RWPE1 (cell line): Measurements from ENCODE around the gene ERCC2.

Experiments
- CTCF ChIA-PET: fragments of 350-600 bp; sonication (Branson Sonifier 250); formaldehyde crosslinking; extraction: SDS; loops from one replicate; lab custom pipeline; 2021; lab: Yijun Ruan, JAX
- POLR2A ChIA-PET: fragments of 400-600 bp; formaldehyde crosslinking; extraction: SDS; loops from one replicate; lab custom pipeline; 2020; ENCODE audit warnings: antibody characterized with exemption; ENCODE audit not compliant: low non-redundant PET; lab: Yijun Ruan, JAX
- DNase-seq: peaks from one replicate; pipeline ENCODE4 v3.0.0; 2012; ENCODE audit warnings: low spot score
- H3K27ac ChIP-seq: fragments of 450-650 bp; 2 replicates; pipeline ENCODE4 v1.5.1; 2017
- CTCF ChIP-seq: fragments of 450-650 bp; conservative IDR thresholded peaks from 2 replicates; pipeline ENCODE4 v1.5.1; 2017; ENCODE audit warnings: low read depth, mild to moderate bottlenecking

Gene ERCC2

GRCh38 chr19:45370410-45371204 is at the start of gene ERCC2:
ERCC2 (minus strand) TSS chr19:45370573; CDS start chr19:45370540, 33 bp downstream.
- ChIA-PET CTCF (interaction anchor here (0.6 to 1.3 kb wide), 2 partner anchors 33 to 98 kb away, joined by 3 to 4 read pairs; no protein-coding TSS in a partner anchor), POLR2A (no interaction called here)
- DNase-seq, result peak; percentile 100
- H3K27ac ChIP-seq, result peak within 1 kb of the TSS; percentile 88
- TF ChIP-seq CTCF, result no peak

GRCh38 chr19:45419895-45420294 is 49.5 kb upstream of the ERCC2 start:
- ChIA-PET POLR2A (no interaction called here), CTCF (no interaction called here)
- DNase-seq, result no peak
- TF ChIP-seq CTCF, result no peak
- peak overlapping the region; percentile 100 for H3K27ac ChIP-seq

- POLR2A ChIA-PET, result no interaction called here
- no peak for DNase-seq
- H3K27ac ChIP-seq, result peak overlapping the region; percentile 100
- TF ChIP-seq CTCF, result no peak
- CTCF ChIA-PET, result no interaction called here
These were observed 49.0 kb upstream of the ERCC2 start for GRCh38 chr19:45419396-45419795.

- DNase-seq, result no peak
- TF ChIP-seq CTCF, result no peak
- ChIA-PET CTCF (no interaction called here), POLR2A (no interaction called here)
- H3K27ac ChIP-seq, result peak overlapping the region; percentile 100
These were observed 48.4 kb upstream of the ERCC2 start for GRCh38 chr19:45418802-45419201.

- DNase-seq, result no peak
- POLR2A ChIA-PET, result no interaction called here
- no peak for TF ChIP-seq CTCF
- CTCF ChIA-PET, result no interaction called here
- peak overlapping the region; percentile 100 for H3K27ac ChIP-seq
These were observed 46.8 kb upstream of the ERCC2 start for GRCh38 chr19:45417151-45417550.

GRCh38 chr19:45414468-45414867 is 44.1 kb upstream of the ERCC2 start:
- DNase-seq, result no peak
- ChIA-PET POLR2A (interaction anchor here (0.6 kb wide), 1 partner anchor 20 kb away, joined by 4 read pairs; no protein-coding TSS in a partner anchor), CTCF (interaction anchor here (0.6 kb wide), 1 partner anchor 62 kb away, joined by 4 read pairs; no protein-coding TSS in a partner anchor)
- no peak for TF ChIP-seq CTCF
- H3K27ac ChIP-seq, result peak overlapping the region; percentile 54
